CD4-positive, alpha-beta memory T cell (primary cell): ENCODE measurements around the gene CADPS. TPM values are rescaled to one million over a fixed set of nuclear protein-coding genes. Genes with fewer than 3 reads are reported as not detected.

ENCODE experiments used
- CTCF ChIA-PET: fragments of 350-600 bp; sonication (Branson Sonifier 250); formaldehyde crosslinking; loops from one replicate; lab custom pipeline; 2021; ENCODE audit warnings: inconsistent platforms; ENCODE audit not compliant: partially characterized antibody; lab: Charles Lee
- POLR2A ChIA-PET: fragments of 350-600 bp; sonication (Branson Sonifier 250); formaldehyde crosslinking; loops from one replicate; lab custom pipeline; 2021; ENCODE audit not compliant: partially characterized antibody; lab: Charles Lee
- DNase-seq, 5 donors: peaks; one replicate each; pipeline versions ENCODE4 v3.0.0 to v3.0.0-alpha.2; 2020 to 2022; ENCODE audit warnings: mixed read lengths in 1 of 5
- H3K27ac ChIP-seq: one replicate; pipeline ENCODE4 v1.7.0; 2013; ENCODE audit warnings: low read depth, low read length
- H3K27me3 ChIP-seq: 2 replicates; pipeline ENCODE4 v1.7.0; 2013; ENCODE audit warnings: mild to moderate bottlenecking, low read length, moderate library complexity; ENCODE audit not compliant: insufficient read depth
- H3K36me3 ChIP-seq: 2 replicates; pipeline ENCODE4 v1.7.0; 2013; ENCODE audit warnings: mild to moderate bottlenecking, low read length, moderate library complexity; ENCODE audit not compliant: insufficient read depth
- H3K4me1 ChIP-seq: 2 replicates; pipeline ENCODE4 v1.7.0; 2013; ENCODE audit warnings: mild to moderate bottlenecking, low read length, moderate library complexity; ENCODE audit not compliant: insufficient read depth
- H3K4me3 ChIP-seq, 2 donors: one replicate each; pipeline ENCODE4 v1.7.0; 2013; ENCODE audit warnings: low read length in 2 of 2, mild to moderate bottlenecking in 1 of 2
- H3K9me3 ChIP-seq, 2 donors: one replicate each; pipeline ENCODE4 v1.7.0; 2013; ENCODE audit warnings: low read length in 2 of 2, control low read depth in 1 of 2; ENCODE audit not compliant: control insufficient read depth in 1 of 2
- H3K27ac Mint-ChIP-seq, 7 donors: one replicate each; pipeline ENCODE4 v1.8.0; 2020 to 2021; ENCODE audit warnings: mixed read lengths in 7 of 7, mild to moderate bottlenecking in 6 of 7, inconsistent platforms in 3 of 7, moderate library complexity in 3 of 7
- H3K27me3 Mint-ChIP-seq, 2 donors: one replicate each; pipeline ENCODE4 v1.8.0; 2020 to 2021; ENCODE audit warnings: mixed read lengths in 2 of 2
- H3K36me3 Mint-ChIP-seq, 2 donors: one replicate each; pipeline ENCODE4 v1.8.0; 2020 to 2021; ENCODE audit warnings: mixed read lengths in 2 of 2, inconsistent platforms in 1 of 2, mild to moderate bottlenecking in 1 of 2
- H3K4me1 Mint-ChIP-seq, 4 donors: one replicate each; pipeline ENCODE4 v1.8.0; 2020 to 2021; ENCODE audit warnings: mixed read lengths in 4 of 4, mild to moderate bottlenecking in 1 of 4
- H3K4me3 Mint-ChIP-seq, 8 donors: one replicate each; pipeline ENCODE4 v1.8.0; 2020 to 2021; ENCODE audit warnings: mixed read lengths in 8 of 8, mild to moderate bottlenecking in 7 of 8, moderate library complexity in 6 of 8, inconsistent platforms in 3 of 8
- H3K9me3 Mint-ChIP-seq, 8 donors: one replicate each; pipeline ENCODE4 v1.8.0; 2020 to 2021; ENCODE audit warnings: mixed read lengths in 8 of 8, mild to moderate bottlenecking in 5 of 8, inconsistent platforms in 3 of 8, moderate library complexity in 1 of 8
- intact Hi-C: fragments of 100-400 bp; cut with micrococcal nuclease; formaldehyde crosslinking; loops from one replicate; pipeline ENCODE4 v1.15.1; 2023
- polyA plus RNA-seq, 2 donors: library from polyadenylated mRNA; unstranded; fragments of 300-500 nt; fragmentation: Illumina TruSeq; gene quantifications; one replicate each; pipeline ENCODE4 v1.2.3, GENCODE V29; 2021
- total RNA-seq, 2 experiments: library from RNA; stranded (reverse); gene quantifications; one replicate each; pipeline ENCODE4 v1.2.3, GENCODE V29; 2021

CADPS gene
- total and polyA plus RNA-seq, 4 experiments from 2014 or later = not detected

GRCh38 chr3:62601238-62602070, 273.8 kb downstream of the CADPS start:
- Mint-ChIP-seq H3K4me3 (no peak overlapping the region), H3K9me3 (no peaks in the 10 kb centered on the region), H3K27me3 (no peaks in the 10 kb centered on the region), H3K4me1 (no peaks in the 10 kb centered on the region), H3K36me3 (no peaks in the 10 kb centered on the region), H3K27ac (no peak overlapping the region)
- ChIA-PET CTCF (no interaction called here), POLR2A (no interaction called here)
- Histone ChIP-seq H3K4me3 (no peak overlapping the region), H3K36me3 (no peaks in the 10 kb centered on the region), H3K27ac (no peak overlapping the region), H3K9me3 (no peaks in the 10 kb centered on the region), H3K4me1 (no peaks in the 10 kb centered on the region), H3K27me3 (no peaks in the 10 kb centered on the region)
- DNase-seq = no peak
- intact Hi-C loops = no loop called here

GRCh38 chr3:62600033-62600432, 275.2 kb downstream of the CADPS start:
- no peak overlapping the region for H3K4me3 ChIP-seq
- intact Hi-C loops = no loop called here
- CTCF ChIA-PET = no interaction called here
- H3K4me1 ChIP-seq = no peaks in the 10 kb centered on the region
- H3K27me3 Mint-ChIP-seq = peaks cover 0 to under 1% of the 10 kb centered on the region in 2 donors
- no peaks in the 10 kb centered on the region for H3K9me3 Mint-ChIP-seq
- no peaks in the 10 kb centered on the region for H3K9me3 ChIP-seq
- DNase-seq = no peak
- no peaks in the 10 kb centered on the region for H3K36me3 ChIP-seq
- H3K4me1 Mint-ChIP-seq = no peaks in the 10 kb centered on the region
- no peak overlapping the region for H3K4me3 Mint-ChIP-seq
- H3K36me3 Mint-ChIP-seq = no peaks in the 10 kb centered on the region
- no peak overlapping the region for H3K27ac Mint-ChIP-seq
- H3K27me3 ChIP-seq = no peaks in the 10 kb centered on the region
- POLR2A ChIA-PET = no interaction called here
- no peak overlapping the region for H3K27ac ChIP-seq

GRCh38 chr3:62597491-62597890, 277.7 kb downstream of the CADPS start:
- Mint-ChIP-seq H3K4me1 (no peaks in the 10 kb centered on the region), H3K4me3 (no peak overlapping the region), H3K36me3 (no peaks in the 10 kb centered on the region), H3K27ac (no peak overlapping the region), H3K27me3 (peaks cover 0 to 1% of the 10 kb centered on the region in 2 donors), H3K9me3 (no peaks in the 10 kb centered on the region)
- DNase-seq = no peak
- no peaks in the 10 kb centered on the region for H3K27me3 ChIP-seq
- no peak overlapping the region for H3K27ac ChIP-seq
- no peaks in the 10 kb centered on the region for H3K36me3 ChIP-seq
- ChIA-PET CTCF (no interaction called here), POLR2A (no interaction called here)
- no peak overlapping the region for H3K4me3 ChIP-seq
- no peaks in the 10 kb centered on the region for H3K9me3 ChIP-seq
- H3K4me1 ChIP-seq = no peaks in the 10 kb centered on the region
- intact Hi-C loops = no loop called here

GRCh38 chr3:62592408-62592807, 282.8 kb downstream of the CADPS start:
- intact Hi-C loops = no loop called here
- no peaks in the 10 kb centered on the region for H3K9me3 ChIP-seq
- H3K4me1 ChIP-seq = no peaks in the 10 kb centered on the region
- Mint-ChIP-seq H3K9me3 (peaks cover 0 to 3% (median 0%) of the 10 kb centered on the region in 8 donors), H3K27ac (no peak overlapping the region), H3K36me3 (no peaks in the 10 kb centered on the region), H3K4me1 (no peaks in the 10 kb centered on the region), H3K27me3 (peaks cover 0 to 2% of the 10 kb centered on the region in 2 donors), H3K4me3 (no peak overlapping the region)
- no peak overlapping the region for H3K27ac ChIP-seq
- ChIA-PET CTCF (no interaction called here), POLR2A (no interaction called here)
- DNase-seq = no peak
- no peak overlapping the region for H3K4me3 ChIP-seq
- H3K27me3 ChIP-seq = no peaks in the 10 kb centered on the region
- H3K36me3 ChIP-seq = no peaks in the 10 kb centered on the region

- no peaks in the 10 kb centered on the region for H3K36me3 Mint-ChIP-seq
- no peaks in the 10 kb centered on the region for H3K4me1 Mint-ChIP-seq
- H3K36me3 ChIP-seq = no peaks in the 10 kb centered on the region
- H3K9me3 Mint-ChIP-seq = peaks cover 0 to 3% (median 0%) of the 10 kb centered on the region in 8 donors
- intact Hi-C loops = no loop called here
- H3K27ac ChIP-seq = no peak overlapping the region
- no peak overlapping the region for H3K4me3 ChIP-seq
- no peaks in the 10 kb centered on the region for H3K4me1 ChIP-seq
- H3K4me3 Mint-ChIP-seq = no peak overlapping the region
- no peaks in the 10 kb centered on the region for H3K27me3 ChIP-seq
- CTCF ChIA-PET = no interaction called here
- no peak for DNase-seq
- H3K9me3 ChIP-seq = no peaks in the 10 kb centered on the region
- no peak overlapping the region for H3K27ac Mint-ChIP-seq
- POLR2A ChIA-PET = no interaction called here
- H3K27me3 Mint-ChIP-seq = peaks cover 0 to 1% of the 10 kb centered on the region in 2 donors
Observed at GRCh38 chr3:62589078-62589477, 286.1 kb downstream of the CADPS start.

- H3K36me3 ChIP-seq = no peaks in the 10 kb centered on the region
- ChIA-PET POLR2A (no interaction called here), CTCF (no interaction called here)
- no peak overlapping the region for H3K27ac ChIP-seq
- no peak overlapping the region for H3K4me3 ChIP-seq
- no peak overlapping the region for H3K27ac Mint-ChIP-seq
- DNase-seq = no peak
- no peaks in the 10 kb centered on the region for H3K4me1 ChIP-seq
- H3K27me3 Mint-ChIP-seq = peaks cover 0 to 1% of the 10 kb centered on the region in 2 donors
- H3K4me3 Mint-ChIP-seq = no peak overlapping the region
- no peaks in the 10 kb centered on the region for H3K36me3 Mint-ChIP-seq
- no peaks in the 10 kb centered on the region for H3K27me3 ChIP-seq
- intact Hi-C loops = no loop called here
- H3K9me3 Mint-ChIP-seq = peaks cover 0 to 5% (median 0%) of the 10 kb centered on the region in 8 donors
- no peaks in the 10 kb centered on the region for H3K4me1 Mint-ChIP-seq
- no peaks in the 10 kb centered on the region for H3K9me3 ChIP-seq
Observed at GRCh38 chr3:62587579-62588031, 287.6 kb downstream of the CADPS start.

- no peak for DNase-seq
- H3K4me3 Mint-ChIP-seq = no peak overlapping the region
- intact Hi-C loops = no loop called here
- H3K36me3 Mint-ChIP-seq = no peaks in the 10 kb centered on the region
- Histone ChIP-seq H3K4me3 (no peak overlapping the region), H3K27ac (no peak overlapping the region), H3K27me3 (no peaks in the 10 kb centered on the region), H3K4me1 (no peaks in the 10 kb centered on the region), H3K9me3 (no peaks in the 10 kb centered on the region), H3K36me3 (no peaks in the 10 kb centered on the region)
- H3K9me3 Mint-ChIP-seq = peaks cover 0 to 5% (median 0%) of the 10 kb centered on the region in 8 donors
- CTCF ChIA-PET = no interaction called here
- H3K27me3 Mint-ChIP-seq = peaks cover 0 to 1% of the 10 kb centered on the region in 2 donors
- H3K27ac Mint-ChIP-seq = no peak overlapping the region
- H3K4me1 Mint-ChIP-seq = no peaks in the 10 kb centered on the region
- POLR2A ChIA-PET = no interaction called here
Observed at GRCh38 chr3:62587169-62587568, 288.0 kb downstream of the CADPS start.
